Measurements from ENCODE around the gene HJURP.

- TF ChIP-seq CTCF (IDR thresholded peaks at IDR 0.05; ENCODE audit: borderline replicate concordance, extremely low read depth, low read length, poor library complexity, severe bottlenecking) (no peak), EZH2 (IDR thresholded peaks at IDR 0.05; ENCODE audit: borderline replicate concordance, low read depth, low read length, severe bottlenecking) (no peak)
Measured at GRCh38 chr2:233791883-233792329, 62.4 kb downstream of the HJURP start.
